Endometrial microvascular endothelial cells (primary cell): ENCODE measurements around the gene CYB561. TPM values are rescaled to one million over a fixed set of nuclear protein-coding genes. Genes with fewer than 3 reads are reported as not detected.

Experiments used
- in situ Hi-C: cut with HindIII; loops from 2 replicates; pipeline ENCODE4 v1.10.0; 2017; ENCODE audit warnings: low sequenced_read_pairs, low pct_unique_long_range_greater_than_20kb; ENCODE audit errors: inconsistent ontology term
- total RNA-seq: library from RNA; depleted of rRNA; stranded (reverse); fragments of >200 nt; gene quantifications from one replicate; pipeline ENCODE4 v1.2.3, GENCODE V29; 2015; ENCODE audit errors: inconsistent ontology term

Gene CYB561
- total RNA-seq, 1 donor from 2014 or later, result 17.2 TPM

GRCh38 chr17:63398680-63399079, 47.4 kb downstream of the CYB561 start:
- in situ Hi-C loops, result no loop called here

GRCh38 chr17:63395075-63395805, 50.9 kb downstream of the CYB561 start:
- in situ Hi-C loops, result no loop called here

- in situ Hi-C loops, result no loop called here
Observed at GRCh38 chr17:63390090-63390489, 56.0 kb downstream of the CYB561 start.

GRCh38 chr17:63387656-63388340, 58.3 kb downstream of the CYB561 start:
- in situ Hi-C loops, result no loop called here

- in situ Hi-C loops, result no loop called here
Observed at GRCh38 chr17:63382826-63383225, 63.3 kb downstream of the CYB561 start.

Other genes starting within 250 kb of the CYB561 start
- 35.7 TPM for gene ACE, start 30.8 kb upstream of the CYB561 start, total RNA-seq
- not detected for gene KCNH6, start 77.1 kb upstream of the CYB561 start, total RNA-seq
- 49.5 TPM for gene DCAF7, start 104.2 kb upstream of the CYB561 start, total RNA-seq
- gene TACO1, start 154.6 kb upstream of the CYB561 start, total RNA-seq, result 36.2 TPM
- 52.6 TPM for gene MAP3K3, start 176.1 kb upstream of the CYB561 start, total RNA-seq